ENCODE results near the gene EXOC3L1.

EXOC3L1 gene

GRCh38 chr16:67163164-67163998 is 26.6 kb downstream of the EXOC3L1 start:
- DNase-seq (ENCODE audit: low spot score): no peak

GRCh38 chr16:67162506-67163163 is 27.3 kb downstream of the EXOC3L1 start:
- DNase-seq (ENCODE audit: low spot score): no peak

- DNase-seq (ENCODE audit: low spot score): no peak
Measured at GRCh38 chr16:67161595-67162058, 28.3 kb downstream of the EXOC3L1 start.

- DNase-seq (ENCODE audit: low spot score): no peak
Measured at GRCh38 chr16:67158637-67159600, 31.0 kb downstream of the EXOC3L1 start.

GRCh38 chr16:67157892-67158635 is 31.9 kb downstream of the EXOC3L1 start:
- DNase-seq (ENCODE audit: low spot score): no peak

- DNase-seq (ENCODE audit: low spot score): no peak
Measured at GRCh38 chr16:67157106-67157748, 32.7 kb downstream of the EXOC3L1 start.

- no peak for DNase-seq (ENCODE audit: low spot score)
Measured at GRCh38 chr16:67156143-67156844, 33.6 kb downstream of the EXOC3L1 start.

GRCh38 chr16:67155295-67156142 is 34.4 kb downstream of the EXOC3L1 start:
- DNase-seq (ENCODE audit: low spot score): no peak

GRCh38 chr16:67154578-67155294 is 35.2 kb downstream of the EXOC3L1 start:
- DNase-seq (ENCODE audit: low spot score): no peak

GRCh38 chr16:67151431-67152097 is 38.4 kb downstream of the EXOC3L1 start:
- DNase-seq (ENCODE audit: low spot score): no peak

- no peak for DNase-seq (ENCODE audit: low spot score)
Measured at GRCh38 chr16:67150833-67151396, 39.0 kb downstream of the EXOC3L1 start, which contains the start of gene B3GNT9. Gene B3GNT9 (minus strand): TSS chr16:67150998. CDS start chr16:67150485, 513 bp downstream.

- DNase-seq (ENCODE audit: low spot score): no peak
Measured at GRCh38 chr16:67150047-67150832, 39.7 kb downstream of the EXOC3L1 start.

GRCh38 chr16:67149276-67150046 is 40.5 kb downstream of the EXOC3L1 start:
- no peak for DNase-seq (ENCODE audit: low spot score)

GRCh38 chr16:67148656-67149275 is 41.2 kb downstream of the EXOC3L1 start:
- no peak for DNase-seq (ENCODE audit: low spot score)

- DNase-seq (ENCODE audit: low spot score): no peak
Measured at GRCh38 chr16:67148221-67148620, 41.7 kb downstream of the EXOC3L1 start.

Data from COLO829 (cell line).